ENCODE measurements around the gene PEX26. TPM values are rescaled to one million over a fixed set of nuclear protein-coding genes. Genes with fewer than 3 reads are reported as not detected.

PEX26 gene
- total RNA-seq, 1 donor from 2014 or later, result 47.3 TPM

DNA sequence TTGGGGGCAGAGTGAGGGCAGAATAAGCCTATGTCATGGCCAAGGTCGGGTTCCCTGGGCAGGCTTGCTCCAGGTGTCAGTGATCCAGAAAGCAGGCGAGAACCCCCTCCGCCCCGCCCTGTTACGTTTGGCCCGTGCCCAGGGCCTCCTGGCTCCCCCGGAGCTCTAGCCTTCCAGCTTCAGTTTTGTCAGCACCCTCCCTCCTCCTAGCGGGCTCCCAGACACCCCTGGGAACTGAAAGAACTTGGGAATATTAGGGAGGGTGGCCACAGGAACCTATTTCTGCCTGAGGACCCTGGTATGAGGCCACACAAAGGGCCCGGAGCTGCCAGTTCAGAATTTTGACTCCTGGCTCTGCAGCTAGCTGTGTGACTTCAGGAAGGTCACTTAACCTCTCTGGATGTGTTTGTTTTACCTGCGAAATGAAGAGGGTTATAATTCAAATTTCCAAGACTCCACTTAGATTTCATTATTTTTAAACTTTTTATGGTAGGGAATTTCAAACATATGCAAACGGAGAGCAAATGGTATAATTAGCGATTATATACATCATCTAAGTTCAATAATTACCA lies 34.1 kb downstream of the PEX26 start:
- Mint-ChIP-seq H3K4me1 (ENCODE audit: low read depth) (peaks cover 23% of the 10 kb centered on the region), H3K4me3 (ENCODE audit: low read depth) (no peak overlapping the region), H3K27ac (no peak overlapping the region), H3K27me3 (ENCODE audit: low read depth) (peaks cover 32% of the 10 kb centered on the region), H3K9me3 (peaks cover 5% of the 10 kb centered on the region), H3K36me3 (ENCODE audit: low read depth) (peaks cover 9% of the 10 kb centered on the region)
- intact Hi-C loops (cut with micrococcal nuclease), result loop anchor here (5.0 kb wide), 1 partner anchor 35 kb away; the partner anchor contains the start of gene PEX26
- DNase-seq (ENCODE audit: low spot score), result no peak

DNA sequence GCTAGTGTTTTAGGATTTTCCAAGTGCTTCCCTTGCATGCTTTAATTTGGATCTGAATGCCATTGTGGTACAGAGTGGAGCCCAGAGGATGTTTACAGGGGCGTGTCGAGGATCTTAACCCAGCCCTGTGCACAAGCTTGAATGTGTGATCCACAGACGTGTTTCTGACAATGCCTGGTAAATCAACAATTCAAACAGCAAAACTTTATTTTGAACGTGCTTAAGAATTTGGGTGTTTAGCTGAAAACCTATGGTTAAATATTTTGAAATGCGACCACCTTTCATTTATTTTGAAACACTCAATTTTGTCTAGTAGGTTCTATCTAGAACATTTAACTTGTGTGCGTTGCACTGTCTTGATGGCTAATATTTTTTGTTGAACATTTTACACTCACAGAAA lies 34.6 kb downstream of the PEX26 start:
- intact Hi-C loops (cut with micrococcal nuclease), result loop anchor here (5.0 kb wide), 1 partner anchor 35 kb away; the partner anchor contains the start of gene PEX26
- no peak for DNase-seq (ENCODE audit: low spot score)
- H3K4me1 Mint-ChIP-seq (ENCODE audit: low read depth), result peaks cover 20% of the 10 kb centered on the region
- H3K27ac Mint-ChIP-seq, result no peak overlapping the region
- H3K27me3 Mint-ChIP-seq (ENCODE audit: low read depth), result peaks cover 32% of the 10 kb centered on the region
- peaks cover 5% of the 10 kb centered on the region for H3K36me3 Mint-ChIP-seq (ENCODE audit: low read depth)
- no peak overlapping the region for H3K4me3 Mint-ChIP-seq (ENCODE audit: low read depth)
- H3K9me3 Mint-ChIP-seq, result no peaks in the 10 kb centered on the region

DNA sequence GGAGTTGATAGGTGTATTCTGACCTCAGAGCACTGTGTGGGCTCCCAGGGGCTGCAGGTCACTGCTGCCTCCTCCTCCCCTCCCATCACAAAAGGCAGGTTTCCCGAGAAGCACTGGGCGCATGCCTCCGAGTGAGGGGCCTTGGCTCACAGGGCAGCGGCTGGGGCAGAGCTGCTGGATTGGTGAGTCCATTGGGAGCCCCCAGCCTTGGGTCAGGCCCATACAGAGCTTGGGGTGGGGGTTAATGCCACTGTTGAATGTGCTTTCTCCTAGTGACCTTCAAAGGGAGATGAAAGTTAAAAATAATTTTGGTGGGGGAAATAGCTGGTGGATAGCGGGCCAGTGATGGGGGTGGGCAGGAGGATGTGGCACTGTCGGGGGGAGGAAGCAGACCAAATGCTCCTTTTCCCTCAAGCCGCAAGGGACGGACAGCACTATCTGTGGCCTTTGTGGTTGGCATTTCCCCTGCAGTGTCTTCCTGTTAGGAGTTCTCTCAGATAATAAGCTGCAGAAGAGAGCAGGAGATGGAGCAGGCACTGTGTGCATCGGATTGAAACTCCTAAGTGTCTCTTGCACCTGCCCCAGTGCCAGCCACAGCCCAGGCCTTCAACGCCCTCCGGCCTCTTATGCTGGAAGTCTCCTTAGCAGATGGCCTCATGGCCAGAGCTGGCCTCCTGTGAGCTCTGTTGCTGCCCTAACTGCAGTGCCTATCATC lies 36.0 kb downstream of the PEX26 start:
- H3K27me3 Mint-ChIP-seq (ENCODE audit: low read depth), result peaks cover 32% of the 10 kb centered on the region
- no peak overlapping the region for H3K4me3 Mint-ChIP-seq (ENCODE audit: low read depth)
- peaks cover 5% of the 10 kb centered on the region for H3K36me3 Mint-ChIP-seq (ENCODE audit: low read depth)
- intact Hi-C loops (cut with micrococcal nuclease), result loop anchor here (5.0 kb wide), 1 partner anchor 37 kb away; the partner anchor contains the start of gene PEX26
- no peaks in the 10 kb centered on the region for H3K9me3 Mint-ChIP-seq
- DNase-seq (ENCODE audit: low spot score), result no peak
- H3K4me1 Mint-ChIP-seq (ENCODE audit: low read depth), result peaks cover 20% of the 10 kb centered on the region
- H3K27ac Mint-ChIP-seq, result no peak overlapping the region

DNA sequence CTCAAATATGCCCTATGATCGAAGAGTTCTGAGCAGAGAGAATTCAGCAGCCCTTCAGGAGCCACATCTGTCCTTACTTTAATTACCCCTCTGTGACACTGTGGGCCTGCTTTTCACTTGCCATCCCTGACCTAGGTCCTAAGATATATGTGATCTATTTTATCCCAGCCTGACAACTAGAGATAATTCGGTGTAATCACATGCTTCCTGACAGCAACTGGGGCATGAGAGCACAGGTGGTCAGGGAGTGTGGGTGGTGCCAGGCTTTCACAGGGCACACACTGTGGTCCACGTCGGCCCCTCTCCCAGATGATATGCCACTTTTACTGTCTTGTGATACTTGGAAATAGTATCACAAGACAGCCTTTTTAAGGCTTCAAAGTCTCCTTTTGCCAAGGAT lies 36.7 kb downstream of the PEX26 start:
- H3K36me3 Mint-ChIP-seq (ENCODE audit: low read depth), result peaks cover 3% of the 10 kb centered on the region
- peaks cover 20% of the 10 kb centered on the region for H3K4me1 Mint-ChIP-seq (ENCODE audit: low read depth)
- DNase-seq (ENCODE audit: low spot score), result no peak
- intact Hi-C loops (cut with micrococcal nuclease), result loop anchor here (5.0 kb wide), 1 partner anchor 37 kb away; the partner anchor contains the start of gene PEX26
- no peak overlapping the region for H3K27ac Mint-ChIP-seq
- no peaks in the 10 kb centered on the region for H3K9me3 Mint-ChIP-seq
- H3K4me3 Mint-ChIP-seq (ENCODE audit: low read depth), result no peak overlapping the region
- H3K27me3 Mint-ChIP-seq (ENCODE audit: low read depth), result peaks cover 28% of the 10 kb centered on the region

DNA sequence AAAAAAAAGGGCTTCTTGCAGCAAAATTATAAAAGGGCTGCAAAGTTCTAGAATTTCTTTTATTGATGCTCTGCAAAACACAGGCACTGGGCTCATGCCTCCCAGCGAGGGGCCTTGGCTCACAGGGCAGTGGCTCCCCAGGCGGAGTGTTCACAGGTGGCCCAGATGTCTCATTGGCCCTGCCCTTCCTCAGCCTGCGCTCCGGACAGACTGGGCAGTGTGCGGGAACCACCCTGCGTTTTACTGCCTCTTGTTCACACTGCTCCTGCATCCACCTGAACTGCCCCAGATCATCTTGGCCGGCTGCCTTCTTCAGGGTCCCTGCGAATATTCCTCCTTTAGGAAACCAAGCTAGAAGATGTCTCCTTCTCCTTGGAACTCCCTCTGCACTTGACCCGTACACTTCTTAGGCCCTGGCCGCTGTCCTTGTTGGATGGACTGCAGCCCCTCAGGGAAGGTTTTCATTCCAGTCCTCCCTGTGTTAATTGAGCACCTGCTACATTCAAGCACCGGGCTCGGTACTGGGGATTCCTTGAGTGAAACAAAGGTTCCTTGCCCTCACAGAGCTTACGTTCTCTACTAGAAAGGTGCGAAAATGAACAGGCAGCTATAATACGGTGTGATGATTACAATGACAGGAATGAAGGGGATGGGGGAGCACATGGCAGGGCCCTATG lies 37.3 kb downstream of the PEX26 start:
- Mint-ChIP-seq H3K27ac (no peak overlapping the region), H3K27me3 (ENCODE audit: low read depth) (peaks cover 22% of the 10 kb centered on the region), H3K36me3 (ENCODE audit: low read depth) (no peaks in the 10 kb centered on the region), H3K4me1 (ENCODE audit: low read depth) (peaks cover 19% of the 10 kb centered on the region), H3K9me3 (no peaks in the 10 kb centered on the region), H3K4me3 (ENCODE audit: low read depth) (no peak overlapping the region)
- intact Hi-C loops (cut with micrococcal nuclease), result loop anchor here (5.0 kb wide), 1 partner anchor 38 kb away; the partner anchor contains the start of gene PEX26
- no peak for DNase-seq (ENCODE audit: low spot score)

DNA sequence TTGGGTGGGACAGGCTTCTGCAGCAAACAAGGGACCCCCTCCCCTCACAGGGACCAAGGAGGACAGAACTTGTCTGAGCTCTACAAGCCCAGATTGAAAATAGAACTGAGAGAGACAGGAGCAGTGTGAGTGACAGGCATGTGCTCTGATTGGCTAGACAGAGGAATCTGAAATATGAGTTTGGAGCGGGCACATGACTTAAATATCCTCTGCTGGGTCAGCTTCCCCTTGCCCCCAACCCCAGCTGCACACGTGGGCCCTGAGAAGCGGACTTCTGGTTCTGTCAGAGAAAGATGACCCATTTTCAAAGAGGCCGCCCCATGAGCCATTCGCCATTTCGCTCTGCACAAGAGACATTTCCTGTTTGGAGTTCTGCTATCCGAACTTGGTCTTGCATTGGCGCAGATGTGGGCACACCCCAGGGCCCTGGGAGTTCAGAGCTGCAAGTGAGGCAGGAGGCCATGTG lies 38.1 kb downstream of the PEX26 start:
- intact Hi-C loops (cut with micrococcal nuclease), result no loop called here
- Mint-ChIP-seq H3K27ac (no peak overlapping the region), H3K4me3 (ENCODE audit: low read depth) (no peak overlapping the region), H3K27me3 (ENCODE audit: low read depth) (peaks cover 19% of the 10 kb centered on the region), H3K9me3 (no peaks in the 10 kb centered on the region), H3K36me3 (ENCODE audit: low read depth) (no peaks in the 10 kb centered on the region), H3K4me1 (ENCODE audit: low read depth) (peaks cover 21% of the 10 kb centered on the region)
- no peak for DNase-seq (ENCODE audit: low spot score)

DNA sequence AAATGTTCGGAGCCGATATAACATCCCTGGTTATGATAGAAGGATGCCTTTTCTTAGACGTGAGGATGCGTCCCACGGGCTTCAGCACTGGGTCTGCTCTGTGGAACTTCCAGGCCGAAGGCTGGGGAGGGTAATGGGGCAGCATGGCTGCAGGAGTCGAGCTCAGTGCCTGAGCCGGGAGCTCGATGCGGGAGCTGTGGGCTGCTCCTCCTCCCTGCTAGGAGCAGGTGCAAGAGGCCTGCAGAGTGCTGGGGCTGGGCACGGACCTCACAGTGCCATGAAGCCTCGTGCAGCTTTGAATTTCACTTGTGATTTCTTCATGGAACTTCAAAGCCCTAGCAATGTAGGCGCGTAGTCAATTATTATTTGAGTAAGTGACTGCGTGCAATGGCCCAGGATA lies 38.8 kb downstream of the PEX26 start:
- Mint-ChIP-seq H3K4me3 (ENCODE audit: low read depth) (no peak overlapping the region), H3K36me3 (ENCODE audit: low read depth) (no peaks in the 10 kb centered on the region), H3K27me3 (ENCODE audit: low read depth) (peaks cover 14% of the 10 kb centered on the region), H3K9me3 (no peaks in the 10 kb centered on the region), H3K27ac (no peak overlapping the region), H3K4me1 (ENCODE audit: low read depth) (peaks cover 21% of the 10 kb centered on the region)
- no peak for DNase-seq (ENCODE audit: low spot score)
- intact Hi-C loops (cut with micrococcal nuclease), result no loop called here

DNA sequence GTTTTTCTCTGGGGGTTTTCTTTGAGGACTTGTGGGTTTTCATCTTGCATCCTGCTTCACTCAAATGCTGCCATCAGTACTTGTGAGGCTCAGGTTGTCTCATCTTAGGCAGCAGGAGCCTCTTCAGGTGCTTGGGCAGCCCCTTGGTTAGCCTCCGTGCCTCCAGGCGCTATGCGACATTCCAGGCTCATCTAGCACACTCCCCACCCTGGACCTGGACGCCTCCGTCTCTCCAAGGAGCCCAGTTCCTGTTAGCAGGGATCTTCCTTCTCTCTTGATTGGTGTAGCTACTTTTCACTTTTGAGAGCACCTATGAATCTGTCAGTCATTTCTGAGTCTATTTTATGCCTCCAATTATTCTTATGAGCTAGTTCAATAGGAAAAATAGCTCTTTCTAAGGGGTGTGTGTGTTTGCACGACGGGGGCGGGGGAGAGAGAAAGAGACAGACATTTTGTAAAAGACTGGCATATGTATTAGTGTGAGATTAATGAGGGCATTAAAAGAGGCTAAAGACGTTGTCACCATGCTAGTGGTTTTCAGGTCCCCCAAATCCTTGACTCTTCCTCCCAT lies 40.6 kb downstream of the PEX26 start:
- Mint-ChIP-seq H3K27me3 (ENCODE audit: low read depth) (no peaks in the 10 kb centered on the region), H3K27ac (no peak overlapping the region), H3K36me3 (ENCODE audit: low read depth) (no peaks in the 10 kb centered on the region), H3K9me3 (no peaks in the 10 kb centered on the region), H3K4me3 (ENCODE audit: low read depth) (no peak overlapping the region), H3K4me1 (ENCODE audit: low read depth) (peaks cover 21% of the 10 kb centered on the region)
- DNase-seq (ENCODE audit: low spot score), result no peak
- intact Hi-C loops (cut with micrococcal nuclease), result no loop called here

DNA sequence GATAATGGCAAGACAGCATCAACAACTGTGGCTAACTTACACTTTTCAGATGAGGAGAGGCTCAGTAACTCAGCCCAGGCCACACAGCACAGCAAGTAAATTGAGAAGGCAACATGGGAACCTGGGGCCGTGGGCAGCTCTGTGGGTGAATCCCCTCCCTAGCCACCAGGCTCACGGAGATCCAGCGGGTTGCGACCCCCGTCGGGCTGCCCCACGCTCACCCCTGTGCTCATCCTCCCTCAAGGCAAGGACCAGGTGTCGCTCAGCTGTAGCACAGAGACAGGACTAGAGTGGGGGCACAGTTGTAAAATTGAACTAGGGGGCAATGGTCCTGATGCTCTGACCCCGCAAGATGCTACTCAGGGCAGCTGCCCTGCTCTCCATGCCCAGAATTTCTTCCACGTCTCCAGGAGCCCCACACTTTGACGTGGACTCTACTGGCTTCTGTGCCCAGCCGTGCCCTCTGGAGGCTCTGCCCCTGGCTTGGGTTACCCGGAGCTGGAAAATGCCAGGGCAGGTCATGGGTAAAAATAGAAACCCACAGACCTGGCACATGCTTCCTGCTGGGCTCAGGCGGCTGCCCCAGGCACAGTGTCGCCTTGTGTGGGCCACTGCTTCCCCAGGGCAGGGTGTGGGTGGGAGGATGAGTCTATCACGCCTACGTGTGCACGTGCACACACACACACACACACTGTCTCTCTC lies 41.8 kb downstream of the PEX26 start:
- H3K36me3 Mint-ChIP-seq (ENCODE audit: low read depth), result no peaks in the 10 kb centered on the region
- no peaks in the 10 kb centered on the region for H3K27me3 Mint-ChIP-seq (ENCODE audit: low read depth)
- peaks cover 11% of the 10 kb centered on the region for H3K4me1 Mint-ChIP-seq (ENCODE audit: low read depth)
- intact Hi-C loops (cut with micrococcal nuclease), result no loop called here
- no peaks in the 10 kb centered on the region for H3K9me3 Mint-ChIP-seq
- DNase-seq (ENCODE audit: low spot score), result no peak
- H3K27ac Mint-ChIP-seq, result peak overlapping the region; percentile 24
- no peak overlapping the region for H3K4me3 Mint-ChIP-seq (ENCODE audit: low read depth)

DNA sequence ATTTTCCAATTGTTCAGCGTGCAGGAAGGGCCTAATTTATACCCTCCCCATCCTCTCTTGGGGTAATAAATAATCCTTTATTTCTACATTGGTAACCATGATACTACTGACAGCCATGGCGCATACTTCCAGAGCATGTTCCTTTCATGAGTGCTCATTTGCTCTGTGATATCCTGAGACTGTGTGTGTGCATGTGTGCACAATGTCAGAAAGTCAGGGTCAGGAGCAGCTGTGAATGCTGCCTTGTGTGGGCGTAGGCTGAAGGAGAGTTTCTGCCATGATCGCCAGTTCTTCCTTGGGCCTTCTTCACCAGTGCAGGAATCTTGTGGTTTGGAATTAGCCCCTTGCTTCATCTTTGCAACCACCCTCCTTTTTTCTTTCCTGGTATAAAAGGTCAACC lies 43.1 kb downstream of the PEX26 start:
- Mint-ChIP-seq H3K4me3 (ENCODE audit: low read depth) (no peak overlapping the region), H3K9me3 (no peaks in the 10 kb centered on the region)
- intact Hi-C loops (cut with micrococcal nuclease), result no loop called here

DNA sequence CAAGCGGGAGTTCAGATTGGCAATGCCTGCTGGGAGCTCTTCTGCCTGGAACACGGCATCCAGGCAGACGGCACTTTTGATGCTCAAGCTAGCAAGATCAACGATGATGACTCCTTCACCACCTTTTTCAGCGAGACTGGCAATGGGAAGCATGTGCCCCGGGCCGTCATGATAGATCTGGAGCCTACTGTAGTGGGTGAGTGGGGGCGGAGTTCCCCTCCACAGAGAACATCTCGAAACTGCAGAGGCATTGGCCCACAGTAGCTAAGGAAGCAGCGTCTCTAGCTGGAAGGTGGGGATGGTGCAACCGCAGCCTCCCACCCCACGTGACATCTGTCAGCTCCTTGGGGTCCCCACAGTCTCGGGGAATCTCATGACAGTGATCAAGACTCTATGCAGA lies 43.7 kb downstream of the PEX26 start:
- H3K27me3 Mint-ChIP-seq (ENCODE audit: low read depth), result no peaks in the 10 kb centered on the region
- no peak overlapping the region for H3K4me3 Mint-ChIP-seq (ENCODE audit: low read depth)
- H3K36me3 Mint-ChIP-seq (ENCODE audit: low read depth), result no peaks in the 10 kb centered on the region
- no peak overlapping the region for H3K27ac Mint-ChIP-seq
- H3K4me1 Mint-ChIP-seq (ENCODE audit: low read depth), result peaks cover 9% of the 10 kb centered on the region
- DNase-seq (ENCODE audit: low spot score), result no peak
- no peaks in the 10 kb centered on the region for H3K9me3 Mint-ChIP-seq
- intact Hi-C loops (cut with micrococcal nuclease), result no loop called here

More for the DNA sequence above, 43.1 kb downstream of the PEX26 start:
- H3K27ac Mint-ChIP-seq, result no peak overlapping the region
- no peak for DNase-seq (ENCODE audit: low spot score)
- no peaks in the 10 kb centered on the region for H3K27me3 Mint-ChIP-seq (ENCODE audit: low read depth)
- H3K4me1 Mint-ChIP-seq (ENCODE audit: low read depth), result peaks cover 9% of the 10 kb centered on the region
- H3K36me3 Mint-ChIP-seq (ENCODE audit: low read depth), result no peaks in the 10 kb centered on the region

DNA sequence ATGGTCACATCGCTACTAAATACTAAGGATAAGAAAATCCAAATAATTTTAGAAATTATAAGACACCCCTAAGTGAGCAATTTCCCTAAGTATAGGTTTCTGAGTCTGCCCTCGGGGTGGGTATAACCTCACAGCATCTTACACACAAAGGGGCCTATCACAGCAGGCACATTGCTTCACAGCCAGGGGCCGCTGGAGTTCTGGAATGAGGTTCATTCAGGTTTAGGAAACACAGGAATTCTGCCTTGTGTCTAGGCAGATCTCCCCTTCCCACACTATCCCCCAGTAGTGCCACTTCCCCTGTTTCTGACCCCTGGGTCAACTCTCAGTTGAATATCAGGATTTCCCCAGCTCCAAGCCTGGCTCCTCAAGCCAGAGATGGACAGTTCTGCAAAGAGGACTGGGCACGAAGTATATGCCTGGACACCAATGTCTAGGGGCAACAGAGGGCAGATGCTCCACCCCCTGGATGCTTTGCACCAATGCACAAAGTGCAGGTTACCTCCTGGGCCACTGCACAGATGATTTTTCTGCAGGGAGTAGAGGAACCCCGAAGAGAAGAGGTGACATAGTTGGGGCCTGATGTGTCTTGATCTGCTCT lies 44.3 kb downstream of the PEX26 start:
- intact Hi-C loops (cut with micrococcal nuclease), result no loop called here
- no peak for DNase-seq (ENCODE audit: low spot score)
- Mint-ChIP-seq H3K9me3 (no peaks in the 10 kb centered on the region), H3K4me1 (ENCODE audit: low read depth) (peaks cover 9% of the 10 kb centered on the region), H3K4me3 (ENCODE audit: low read depth) (no peak overlapping the region), H3K36me3 (ENCODE audit: low read depth) (no peaks in the 10 kb centered on the region), H3K27me3 (ENCODE audit: low read depth) (no peaks in the 10 kb centered on the region), H3K27ac (no peak overlapping the region)

Measured in activated T-helper 2 cell treated with anti-CD3 and anti-CD28 coated beads, Interferon-gamma antibody, Interleukin-2, Interleukin-4, amounts not matched to agents 10 μg/mL and 5 μg/mL and 100 μg/mL, durations not matched to agents 14 hours and 24 hours and 36 hours (primary cell).